ENCODE results near the gene POLR1G.

POLR1G gene

DNA sequence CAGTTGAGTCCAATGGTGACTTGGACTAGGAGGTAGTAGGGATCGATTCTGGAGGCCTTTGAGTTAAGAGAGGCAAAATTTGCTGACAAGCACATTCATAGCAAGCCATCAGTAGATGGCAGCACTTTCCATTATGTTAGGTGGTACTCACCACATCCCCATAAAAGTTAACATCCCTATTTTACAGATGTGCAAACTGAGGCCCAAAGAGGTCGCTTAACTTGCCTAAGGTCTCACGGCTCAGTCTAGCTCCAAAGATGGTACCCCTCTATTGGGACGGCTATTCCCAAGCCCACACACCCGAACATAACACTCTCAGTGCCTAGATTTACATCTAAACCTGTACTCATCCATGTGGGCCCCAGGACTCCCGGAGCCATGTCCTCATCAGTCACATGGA, 39.9 kb downstream of the POLR1G start:
- peak; percentile 73 for DNase-seq (ENCODE audit: low spot score)

DNA sequence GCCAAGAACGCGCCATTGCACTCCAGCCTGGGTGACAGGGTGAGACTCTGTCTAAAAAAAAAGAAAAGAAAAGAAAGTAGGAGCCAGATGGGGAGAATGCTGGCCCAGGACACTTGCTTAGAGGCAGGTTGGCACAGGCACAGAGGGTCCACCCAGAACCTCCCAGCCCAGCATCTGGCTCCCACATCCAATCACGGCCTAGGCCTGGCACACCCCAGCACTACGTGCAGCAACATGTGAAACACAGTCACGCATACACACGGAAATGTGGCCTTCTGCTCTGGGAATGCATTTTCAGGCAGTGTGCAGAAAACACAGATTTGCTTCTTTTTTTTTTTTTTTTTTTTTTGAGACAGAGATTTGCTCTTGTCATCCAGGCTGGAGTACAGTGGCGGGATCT, 40.5 kb downstream of the POLR1G start:
- DNase-seq (ENCODE audit: low spot score): no peak

DNA sequence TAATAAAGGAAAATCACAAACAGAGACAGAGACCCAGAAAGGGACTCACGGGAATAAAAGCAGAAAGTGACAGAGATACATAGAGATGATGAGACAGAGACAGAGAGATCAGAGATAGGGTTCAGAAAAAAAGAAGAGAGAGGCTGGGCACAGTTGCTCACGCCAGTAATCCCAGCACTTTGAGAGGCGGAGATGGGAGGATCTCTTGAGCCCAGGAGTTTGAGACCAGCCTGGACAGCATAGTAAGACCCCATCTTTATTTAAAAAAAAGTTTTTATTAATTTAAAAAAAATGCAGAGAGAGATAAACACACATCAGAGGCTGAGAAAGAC, 41.9 kb downstream of the POLR1G start:
- no peak for DNase-seq (ENCODE audit: low spot score)

DNA sequence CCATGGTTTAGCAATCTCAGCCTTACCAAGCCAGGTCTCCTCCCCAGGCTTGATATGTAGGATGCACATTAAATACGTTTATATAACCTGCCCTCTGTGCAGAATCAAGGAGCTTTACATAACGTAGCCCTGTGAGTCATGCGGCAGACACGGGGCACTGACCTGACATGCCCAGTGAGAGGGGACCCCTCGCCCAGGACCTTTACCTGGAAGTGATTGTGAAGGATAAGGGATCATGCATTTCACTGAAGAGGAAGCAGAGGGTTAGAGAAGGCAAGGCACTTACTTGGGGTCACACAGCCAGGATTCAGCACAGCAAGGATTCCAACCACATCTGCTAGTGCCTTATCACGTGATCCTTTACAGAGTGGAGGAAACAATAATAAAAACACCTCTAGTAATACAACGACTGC, 42.4 kb downstream of the POLR1G start:
- DNase-seq (ENCODE audit: low spot score): no peak

DNA sequence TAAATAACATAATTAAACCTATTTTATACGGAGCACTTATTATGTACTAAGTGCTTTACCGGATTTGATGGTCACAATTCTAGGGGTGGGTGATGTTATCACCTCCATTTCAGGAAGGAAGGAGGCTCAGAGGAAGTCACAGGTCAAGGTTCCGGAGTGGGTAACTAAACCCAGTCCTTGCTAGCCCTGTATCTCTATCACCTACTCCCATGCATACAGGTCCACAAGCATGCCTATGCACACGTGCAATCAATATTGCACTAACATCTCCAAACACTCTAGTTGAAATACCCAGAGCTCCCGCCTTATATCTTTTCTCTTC, 43.5 kb downstream of the POLR1G start:
- no peak for DNase-seq (ENCODE audit: low spot score)

DNA sequence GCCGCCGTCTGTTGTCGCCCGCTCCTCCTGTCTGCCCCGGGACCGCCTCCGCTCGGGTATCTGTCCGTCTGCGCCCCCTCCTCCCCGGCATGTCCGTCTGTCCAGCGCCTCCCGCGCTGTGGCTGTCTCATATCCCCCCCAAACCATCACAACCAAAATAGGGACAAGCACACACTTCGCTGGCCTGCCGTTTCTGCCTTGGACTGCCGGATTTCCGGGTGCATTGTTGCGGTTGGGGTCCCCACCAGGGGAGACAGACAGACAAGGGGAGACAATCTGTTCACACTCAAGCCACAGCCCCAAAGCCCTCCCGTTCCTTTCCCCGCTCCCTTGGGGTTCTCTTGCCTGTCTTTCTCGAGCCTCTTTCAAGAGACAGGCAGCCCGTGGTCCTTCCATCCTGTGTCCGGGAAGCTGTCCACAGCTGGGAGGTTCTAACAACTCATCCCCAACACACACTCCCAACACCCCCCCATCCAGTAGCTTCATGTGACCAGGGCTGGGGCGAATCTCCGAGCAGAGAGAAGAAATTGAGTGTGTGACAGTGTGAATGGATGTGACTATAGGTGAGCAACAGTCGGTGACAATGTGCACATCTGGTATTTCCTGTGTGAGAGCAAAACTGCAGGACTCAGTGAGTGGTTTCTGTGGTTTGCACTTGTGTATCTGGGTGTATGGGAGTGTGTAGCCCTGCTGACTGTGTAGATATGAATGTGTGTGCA, 44.8 kb downstream of the POLR1G start:
- peak; percentile 52 for DNase-seq (ENCODE audit: low spot score)

DNA sequence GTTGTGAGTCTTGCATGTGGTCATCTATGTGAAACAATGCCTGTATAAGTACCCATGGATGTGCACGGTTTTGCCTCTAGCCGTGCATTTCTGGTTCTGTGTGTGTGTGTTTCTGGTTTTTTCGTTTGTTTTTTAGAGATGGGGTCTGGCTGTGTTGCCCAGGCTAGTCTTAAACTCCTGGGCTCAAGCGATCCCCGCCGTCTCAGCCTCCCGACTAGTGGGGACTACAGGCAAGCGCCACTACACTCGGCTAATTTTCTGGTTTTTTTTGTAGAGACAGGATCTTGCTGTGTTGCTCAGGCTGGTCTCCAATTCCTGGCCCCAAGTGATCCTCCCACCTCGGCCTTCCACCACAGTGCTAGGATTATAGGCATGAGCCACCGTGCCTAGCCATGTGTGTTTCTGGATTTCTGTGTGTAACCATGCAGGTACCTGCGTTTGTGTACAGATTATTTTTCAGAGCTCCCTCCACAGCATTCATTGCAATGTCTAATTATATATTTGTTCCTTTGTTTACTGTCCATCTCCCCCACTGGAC, 45.5 kb downstream of the POLR1G start:
- DNase-seq (ENCODE audit: low spot score): no peak

DNA sequence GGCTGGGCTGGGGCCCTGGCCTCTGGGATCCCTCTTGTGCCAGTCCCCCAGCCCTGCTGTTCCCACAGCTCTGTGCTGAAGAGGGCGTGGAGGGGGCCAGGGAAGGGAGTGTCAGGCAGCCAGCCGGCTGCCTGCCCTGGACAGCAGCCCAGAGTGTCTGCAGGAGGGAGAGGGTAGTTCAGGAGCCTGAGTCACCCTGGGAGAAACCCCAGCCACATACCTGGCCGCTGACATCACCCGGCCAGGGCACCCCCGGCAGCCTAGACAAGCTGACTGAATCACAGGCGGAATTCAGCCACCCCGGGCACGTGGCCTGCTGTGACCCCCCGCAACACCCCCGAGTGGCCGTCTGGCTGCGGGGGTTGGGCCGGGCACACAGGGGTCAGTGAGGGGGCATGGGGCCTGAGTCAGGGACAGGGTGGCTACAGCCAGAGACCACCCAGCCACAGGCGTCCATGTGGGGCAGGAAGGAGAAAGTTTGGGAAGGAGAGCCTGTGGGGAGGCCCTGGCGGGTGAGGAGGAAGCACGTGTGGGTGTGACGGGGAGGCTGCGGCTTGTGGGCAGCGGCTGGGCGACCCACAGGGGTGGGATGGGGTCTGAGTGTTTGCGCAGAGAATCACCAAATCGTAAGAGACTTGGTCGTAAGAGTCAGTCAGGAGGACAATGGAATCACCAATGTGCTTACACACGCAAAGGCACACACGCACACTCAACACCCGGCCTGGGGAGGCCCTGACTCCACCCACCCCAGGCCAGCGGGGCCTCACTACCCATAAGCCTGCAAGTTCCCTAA, 49.5 kb downstream of the POLR1G start:
- peak; percentile 98 for DNase-seq (ENCODE audit: low spot score)

DNA sequence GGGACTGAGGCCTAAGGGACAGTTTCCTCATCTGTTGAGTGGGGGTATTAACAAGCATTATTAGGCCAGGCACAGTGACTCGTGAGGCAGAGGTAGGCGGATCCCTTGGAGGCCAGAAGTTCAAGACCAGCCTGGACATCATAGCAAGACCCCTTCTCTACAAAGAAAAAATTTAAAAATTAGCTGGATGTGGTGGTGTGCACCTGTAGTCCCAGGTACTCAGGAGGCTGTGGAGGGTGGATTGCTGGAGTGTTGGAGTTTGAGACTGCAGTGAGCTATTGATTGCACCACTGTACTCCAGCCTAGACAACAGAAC, 50.0 kb downstream of the POLR1G start:
- no peak for DNase-seq (ENCODE audit: low spot score)

DNA sequence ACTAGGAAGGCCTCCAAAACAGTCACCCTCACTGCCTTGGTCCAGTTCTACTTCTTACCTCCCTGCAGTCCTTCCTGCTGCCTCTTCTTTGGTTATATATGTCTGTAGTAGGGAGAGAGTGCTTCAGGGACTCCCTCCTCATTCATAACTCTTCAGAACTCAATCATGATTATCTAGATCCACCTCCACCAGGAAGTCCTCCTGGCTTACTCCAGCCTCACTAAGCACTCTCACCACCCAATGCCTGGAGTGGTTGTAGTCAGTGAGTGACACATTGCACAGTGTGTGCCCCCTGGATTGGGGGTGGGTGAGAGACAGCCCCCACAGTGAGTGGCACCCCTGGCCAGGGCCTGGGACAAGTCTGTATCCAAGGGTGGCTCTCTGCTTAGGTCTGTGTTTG, 51.3 kb downstream of the POLR1G start:
- no peak for DNase-seq (ENCODE audit: low spot score)

Data from RKO (cell line).